NCI-H774 (cell line): ENCODE data around the gene OCA2.

Source experiments
- DNase-seq: peaks from one replicate; lab custom pipeline; 2025; lab: John Stamatoyannopoulos, UW

The OCA2 gene

GRCh38 chr15:27808182-27808581 lies 290.9 kb downstream of the OCA2 start:
- no peak for DNase-seq

GRCh38 chr15:27807335-27807734 lies 291.8 kb downstream of the OCA2 start:
- DNase-seq = no peak

GRCh38 chr15:27806396-27806795 lies 292.7 kb downstream of the OCA2 start:
- DNase-seq = no peak

GRCh38 chr15:27805261-27806220 lies 293.6 kb downstream of the OCA2 start:
- no peak for DNase-seq

- no peak for DNase-seq
Measured at GRCh38 chr15:27804569-27805260, 294.4 kb downstream of the OCA2 start.

GRCh38 chr15:27798807-27799206 lies 300.3 kb downstream of the OCA2 start:
- DNase-seq = no peak

GRCh38 chr15:27797765-27798164 lies 301.4 kb downstream of the OCA2 start:
- DNase-seq = peak; percentile 55

GRCh38 chr15:27796405-27797320 lies 302.5 kb downstream of the OCA2 start:
- DNase-seq = peak; percentile 86

GRCh38 chr15:27792756-27793264 lies 306.3 kb downstream of the OCA2 start:
- DNase-seq = no peak

- DNase-seq = no peak
Measured at GRCh38 chr15:27790270-27790669, 308.8 kb downstream of the OCA2 start.

GRCh38 chr15:27787931-27788330 lies 311.2 kb downstream of the OCA2 start:
- DNase-seq = no peak

GRCh38 chr15:27784107-27784506 lies 315.0 kb downstream of the OCA2 start:
- no peak for DNase-seq

- no peak for DNase-seq
Measured at GRCh38 chr15:27783678-27784077, 315.4 kb downstream of the OCA2 start.

- DNase-seq = no peak
Measured at GRCh38 chr15:27782125-27782524, 317.0 kb downstream of the OCA2 start.

- no peak for DNase-seq
Measured at GRCh38 chr15:27776501-27776900, 322.6 kb downstream of the OCA2 start.

- no peak for DNase-seq
Measured at GRCh38 chr15:27774638-27775037, 324.5 kb downstream of the OCA2 start.

- DNase-seq = no peak
Measured at GRCh38 chr15:27774191-27774590, 324.9 kb downstream of the OCA2 start.

- DNase-seq = no peak
Measured at GRCh38 chr15:27771892-27772291, 327.2 kb downstream of the OCA2 start.

GRCh38 chr15:27770769-27771554 lies 328.2 kb downstream of the OCA2 start:
- no peak for DNase-seq

- no peak for DNase-seq
Measured at GRCh38 chr15:27770086-27770607, 329.0 kb downstream of the OCA2 start.

- DNase-seq = no peak
Measured at GRCh38 chr15:27769652-27770051, 329.5 kb downstream of the OCA2 start.
